Measurements from ENCODE around the gene AGAP2.

AGAP2 gene

DNA sequence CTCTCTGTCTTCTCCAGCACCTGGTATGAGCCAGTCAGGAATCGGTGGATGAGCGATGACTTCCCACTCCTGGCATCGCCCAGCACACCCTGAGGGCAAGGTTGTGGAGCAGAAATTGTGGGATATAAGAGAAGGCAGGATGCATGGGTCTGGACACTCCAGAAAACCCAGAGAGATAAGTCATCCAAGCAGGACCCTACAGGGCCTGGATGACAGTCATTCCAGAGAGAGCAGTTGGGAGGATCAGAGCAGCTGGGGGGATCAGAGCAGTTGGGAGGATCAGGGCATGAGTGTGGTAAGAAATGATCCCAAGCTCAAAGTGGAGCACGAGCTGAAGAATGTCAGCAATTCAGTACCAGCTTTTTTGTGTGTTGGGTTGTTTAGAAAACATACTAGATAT is 4.0 kb downstream of the AGAP2 start:
- no peaks in the 10 kb centered on the region for H3K36me3 ChIP-seq (ENCODE audit: control insufficient read depth, insufficient read depth, low read length)
- no peak overlapping the region for H3K4me3 ChIP-seq (ENCODE audit: extremely low read depth, insufficient read depth, low read length, poor library complexity, severe bottlenecking)
- H3K4me1 ChIP-seq (ENCODE audit: control insufficient read depth, insufficient read depth, low read length, poor library complexity, severe bottlenecking), result peaks cover 6% of the 10 kb centered on the region
- no peak overlapping the region for H3K27ac ChIP-seq (ENCODE audit: low read depth, low read length, severe bottlenecking)
- WGBS, 2 experiments (ENCODE audit: insufficient coverage in 2 of 2), result 78 to 83% methylated on average over 2 to 3 of the region's 4 CpGs
- no peaks in the 10 kb centered on the region for H3K9me3 ChIP-seq (ENCODE audit: control insufficient read depth, low read length)

DNA sequence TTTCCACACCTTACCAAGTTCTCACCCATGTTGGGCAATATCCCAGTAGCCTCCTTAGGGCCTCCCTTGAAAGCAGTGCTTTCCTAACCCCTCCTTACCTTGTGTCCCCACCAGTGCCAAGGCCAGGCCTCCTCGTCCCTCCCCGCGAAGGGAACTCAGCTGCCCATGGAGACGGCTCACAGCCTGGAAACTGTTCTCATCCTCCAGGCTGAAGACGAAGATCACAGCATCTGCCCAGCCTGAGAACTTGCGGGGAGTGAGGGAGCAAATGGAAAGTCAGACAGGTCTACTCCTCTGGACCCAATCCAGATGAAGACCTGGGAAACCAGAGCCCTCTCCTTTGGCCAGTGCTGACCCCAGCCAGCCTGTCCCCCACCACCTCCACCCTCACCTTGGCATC is 4.6 kb downstream of the AGAP2 start:
- H3K27ac ChIP-seq (ENCODE audit: low read depth, low read length, severe bottlenecking), result no peak overlapping the region
- H3K4me1 ChIP-seq (ENCODE audit: control insufficient read depth, insufficient read depth, low read length, poor library complexity, severe bottlenecking), result peaks cover 6% of the 10 kb centered on the region
- H3K9me3 ChIP-seq (ENCODE audit: control insufficient read depth, low read length), result no peaks in the 10 kb centered on the region
- no peaks in the 10 kb centered on the region for H3K36me3 ChIP-seq (ENCODE audit: control insufficient read depth, insufficient read depth, low read length)
- 73 to 85% methylated on average over 4 to 6 of the region's 6 CpGs for WGBS, 2 experiments (ENCODE audit: insufficient coverage in 2 of 2)
- no peak overlapping the region for H3K4me3 ChIP-seq (ENCODE audit: extremely low read depth, insufficient read depth, low read length, poor library complexity, severe bottlenecking)

DNA sequence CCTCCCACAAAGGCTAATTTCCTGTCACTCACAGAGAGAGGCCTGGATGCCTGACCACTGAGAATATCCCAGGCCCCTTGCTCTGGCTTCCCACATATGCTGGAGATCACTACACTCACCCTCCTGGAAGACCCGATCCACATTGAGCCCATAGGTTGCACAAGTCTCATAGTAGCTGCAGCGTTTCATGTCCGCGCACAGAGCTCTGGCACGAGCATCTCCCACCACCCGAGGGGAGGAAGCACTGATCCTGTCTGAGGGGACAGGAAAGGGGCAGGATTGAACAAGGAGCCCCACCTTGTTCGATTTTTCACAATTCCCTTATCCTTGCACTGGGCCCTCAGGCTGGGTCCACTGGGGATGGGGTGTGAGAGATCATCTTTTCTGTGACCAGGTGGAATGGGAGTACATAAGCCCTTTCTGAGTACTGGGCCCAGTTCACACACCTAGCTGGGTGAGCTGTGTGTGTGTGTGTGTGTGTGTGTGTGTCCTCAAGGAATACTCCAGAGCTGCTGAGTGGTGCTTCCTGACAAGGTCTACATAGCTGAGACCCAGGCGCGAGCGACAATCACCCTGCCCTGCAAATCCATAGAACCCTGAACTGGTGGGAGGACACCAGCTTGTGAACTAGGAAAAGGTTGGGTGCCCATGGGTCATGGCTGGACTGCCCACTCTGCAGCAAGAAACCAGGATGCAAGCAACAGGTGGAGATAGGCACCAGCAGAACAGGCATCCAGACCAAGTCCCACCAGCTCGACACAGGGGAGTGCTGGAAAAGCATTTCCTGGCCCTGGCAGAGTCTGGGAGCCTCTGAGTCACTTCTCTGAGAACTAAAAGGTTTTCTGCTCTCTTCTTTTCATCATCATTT is 5.6 kb downstream of the AGAP2 start:
- Histone ChIP-seq H3K4me3 (ENCODE audit: extremely low read depth, insufficient read depth, low read length, poor library complexity, severe bottlenecking) (no peak overlapping the region), H3K36me3 (ENCODE audit: control insufficient read depth, insufficient read depth, low read length) (no peaks in the 10 kb centered on the region), H3K27ac (ENCODE audit: low read depth, low read length, severe bottlenecking) (no peak overlapping the region), H3K9me3 (ENCODE audit: control insufficient read depth, low read length) (no peaks in the 10 kb centered on the region), H3K4me1 (ENCODE audit: control insufficient read depth, insufficient read depth, low read length, poor library complexity, severe bottlenecking) (peaks cover 6% of the 10 kb centered on the region)
- 79 to 86% methylated on average over 8 to 10 of the region's 11 CpGs for WGBS, 2 experiments (ENCODE audit: insufficient coverage in 2 of 2)

DNA sequence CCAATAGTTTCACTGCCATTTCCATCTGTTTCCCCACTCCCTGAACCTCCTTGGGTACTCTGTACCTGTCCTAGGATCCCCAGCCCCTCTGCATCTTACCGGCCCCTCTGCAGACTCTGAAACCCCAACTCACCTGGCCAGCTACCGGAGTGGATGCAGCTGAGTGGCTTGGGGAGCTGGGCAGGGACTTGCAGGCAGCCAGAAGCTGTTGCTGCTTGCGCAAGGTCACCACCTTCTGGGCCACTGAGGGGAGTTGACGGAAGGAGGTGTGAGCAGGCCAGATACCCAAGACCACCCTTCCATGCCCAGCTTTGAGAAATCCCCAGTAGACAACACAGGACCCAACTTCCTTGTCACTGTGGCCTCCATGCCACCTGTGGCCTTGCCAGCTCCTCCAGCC is 6.3 kb downstream of the AGAP2 start:
- no peaks in the 10 kb centered on the region for H3K36me3 ChIP-seq (ENCODE audit: control insufficient read depth, insufficient read depth, low read length)
- H3K27ac ChIP-seq (ENCODE audit: low read depth, low read length, severe bottlenecking), result no peak overlapping the region
- H3K4me3 ChIP-seq (ENCODE audit: extremely low read depth, insufficient read depth, low read length, poor library complexity, severe bottlenecking), result no peak overlapping the region
- 69 to 100% methylated on average over 1 to 3 of the region's 4 CpGs for WGBS, 2 experiments (ENCODE audit: insufficient coverage in 2 of 2)
- no peaks in the 10 kb centered on the region for H3K9me3 ChIP-seq (ENCODE audit: control insufficient read depth, low read length)
- H3K4me1 ChIP-seq (ENCODE audit: control insufficient read depth, insufficient read depth, low read length, poor library complexity, severe bottlenecking), result peaks cover 6% of the 10 kb centered on the region

DNA sequence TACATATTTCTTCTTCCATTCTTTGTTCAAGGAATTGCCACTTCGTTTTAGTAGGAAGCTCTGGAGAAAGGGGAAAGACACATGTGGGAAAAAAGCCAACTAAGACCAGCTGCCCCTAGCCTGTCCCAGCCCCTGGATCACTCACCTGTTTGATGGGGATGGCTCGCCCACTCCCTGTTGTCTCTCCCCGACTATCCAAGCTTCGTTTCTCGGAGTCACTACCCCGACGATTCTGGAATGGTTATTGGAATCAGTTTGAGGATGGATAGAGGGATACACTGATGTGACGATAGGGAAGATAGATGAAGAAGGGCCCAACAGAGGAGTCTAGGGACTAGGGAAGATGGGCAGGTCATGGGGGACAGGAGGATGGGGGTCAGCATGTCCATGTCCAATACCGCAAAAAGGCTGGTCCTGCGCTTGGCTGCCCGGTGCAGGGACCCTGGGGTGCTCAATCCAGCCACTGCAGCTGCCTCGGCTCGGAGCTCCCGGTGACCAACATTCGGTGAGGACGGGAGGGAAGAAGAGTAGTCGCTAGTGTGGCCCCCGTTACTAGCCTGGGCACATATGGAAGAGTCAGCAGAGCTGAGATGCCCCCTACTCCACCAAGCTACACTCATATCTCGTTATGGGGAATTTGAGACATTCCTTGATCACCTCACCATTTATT is 7.0 kb downstream of the AGAP2 start:
- H3K4me1 ChIP-seq (ENCODE audit: control insufficient read depth, insufficient read depth, low read length, poor library complexity, severe bottlenecking), result peaks cover 5% of the 10 kb centered on the region

DNA sequence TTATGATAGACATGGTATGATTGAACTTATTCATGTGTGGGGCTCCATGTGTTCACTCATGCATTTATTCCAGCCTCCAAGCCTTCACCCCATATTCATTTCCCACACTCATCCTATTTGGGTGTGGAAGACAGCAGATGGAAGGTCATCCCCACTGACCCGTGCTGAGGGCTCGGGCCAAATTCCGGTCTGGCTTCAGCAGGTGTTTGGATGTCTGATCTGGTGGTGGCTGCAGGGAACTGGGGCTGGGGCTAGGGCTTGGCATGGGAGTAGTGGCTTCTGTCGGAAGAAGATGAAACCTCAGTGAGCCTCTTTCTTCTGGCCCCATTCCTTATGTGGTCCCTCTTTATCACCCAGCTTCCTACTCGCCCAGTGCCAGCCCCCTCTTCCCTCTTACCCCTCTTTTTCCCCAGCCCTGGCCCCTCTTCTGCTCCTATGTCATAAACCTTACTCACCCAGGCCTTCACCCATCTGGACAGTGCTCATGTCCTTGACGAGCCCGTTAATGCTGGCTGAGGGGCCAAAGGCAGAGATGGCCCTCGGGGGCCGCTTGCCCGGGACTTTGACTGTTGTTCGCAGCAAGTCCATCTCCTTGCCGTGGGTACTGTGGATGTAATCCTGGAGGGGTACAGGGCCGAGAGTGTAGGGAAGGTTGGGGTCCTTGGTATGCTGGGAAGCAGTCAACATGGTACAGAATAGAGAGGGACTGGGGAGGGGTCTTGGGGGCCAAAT is 8.0 kb downstream of the AGAP2 start:
- H3K27ac ChIP-seq (ENCODE audit: low read depth, low read length, severe bottlenecking), result no peak overlapping the region
- H3K4me3 ChIP-seq (ENCODE audit: extremely low read depth, insufficient read depth, low read length, poor library complexity, severe bottlenecking), result no peak overlapping the region
- H3K36me3 ChIP-seq (ENCODE audit: control insufficient read depth, insufficient read depth, low read length), result no peaks in the 10 kb centered on the region
- no peaks in the 10 kb centered on the region for H3K4me1 ChIP-seq (ENCODE audit: control insufficient read depth, insufficient read depth, low read length, poor library complexity, severe bottlenecking)
- H3K9me3 ChIP-seq (ENCODE audit: control insufficient read depth, low read length), result no peaks in the 10 kb centered on the region
- 72 to 75% methylated on average over 9 to 10 of the region's 13 CpGs for WGBS, 2 experiments (ENCODE audit: insufficient coverage in 2 of 2)

More for the DNA sequence above, 7.0 kb downstream of the AGAP2 start:
- 79 to 81% methylated on average over 12 to 15 of the region's 19 CpGs for WGBS, 2 experiments (ENCODE audit: insufficient coverage in 2 of 2)
- Histone ChIP-seq H3K4me3 (ENCODE audit: extremely low read depth, insufficient read depth, low read length, poor library complexity, severe bottlenecking) (no peak overlapping the region), H3K27ac (ENCODE audit: low read depth, low read length, severe bottlenecking) (no peak overlapping the region), H3K9me3 (ENCODE audit: control insufficient read depth, low read length) (no peaks in the 10 kb centered on the region), H3K36me3 (ENCODE audit: control insufficient read depth, insufficient read depth, low read length) (no peaks in the 10 kb centered on the region)

DNA sequence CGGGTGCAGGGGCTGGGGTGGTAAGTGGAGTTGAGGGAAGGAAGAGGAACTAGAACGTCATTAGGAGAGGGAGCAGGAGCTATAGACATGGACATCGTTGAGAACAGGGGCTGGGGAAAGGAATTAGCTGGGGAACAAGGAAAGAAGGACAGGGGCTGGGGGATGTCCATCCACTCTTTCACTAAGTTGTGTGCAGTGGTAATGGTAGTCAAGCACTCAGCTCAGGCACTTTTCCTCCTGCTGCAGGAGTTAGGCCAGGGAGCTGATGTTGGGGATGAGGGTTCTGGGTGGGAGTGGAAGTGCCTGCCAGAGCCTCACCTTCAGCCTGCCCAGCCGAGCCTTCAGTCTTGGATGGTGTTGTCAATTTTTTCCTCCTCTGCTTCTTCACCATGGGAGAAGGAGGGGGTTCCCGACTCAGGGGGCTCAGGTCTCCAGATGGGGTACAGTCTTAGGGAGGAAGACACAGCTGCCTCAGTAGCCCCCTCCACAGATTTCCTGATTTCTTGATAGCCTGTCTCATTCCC is 9.2 kb downstream of the AGAP2 start:
- H3K36me3 ChIP-seq (ENCODE audit: control insufficient read depth, insufficient read depth, low read length), result no peaks in the 10 kb centered on the region
- WGBS, 2 experiments (ENCODE audit: insufficient coverage in 2 of 2), result 18 to 34% methylated on average over 2 to 3 of the region's 5 CpGs

DNA sequence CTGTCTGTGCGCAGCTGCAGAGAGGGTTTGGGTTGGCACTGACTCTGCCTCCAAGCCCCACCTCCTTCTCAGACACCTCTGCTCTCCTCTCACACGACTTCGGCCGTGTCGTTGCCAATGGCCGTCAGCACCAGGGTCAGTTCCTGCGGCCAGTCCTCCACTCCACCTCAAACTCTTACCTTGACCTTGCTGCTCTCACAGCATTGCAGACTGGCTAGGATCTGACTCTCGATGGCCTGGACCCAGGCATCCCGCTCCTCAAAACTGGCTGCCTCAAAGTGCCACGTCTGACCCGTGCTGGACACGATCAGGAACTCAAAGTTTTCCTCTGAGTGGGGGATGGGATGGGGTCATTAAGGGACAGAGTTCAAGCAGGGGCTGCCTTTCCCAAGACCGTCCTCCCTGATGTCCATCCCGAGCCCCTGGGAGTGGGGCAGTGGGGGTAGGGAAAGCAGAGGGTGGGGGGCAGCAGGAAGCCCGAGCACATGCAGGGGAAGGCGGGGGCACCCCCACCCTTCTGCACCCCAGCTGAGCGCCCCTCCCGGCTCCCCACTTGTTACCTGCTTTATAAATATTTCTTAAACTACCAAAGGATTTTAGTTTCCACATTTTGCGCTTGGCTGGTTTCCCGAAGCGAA is 10.7 kb downstream of the AGAP2 start:
- Histone ChIP-seq H3K36me3 (ENCODE audit: control insufficient read depth, insufficient read depth, low read length) (no peaks in the 10 kb centered on the region), H3K9me3 (ENCODE audit: control insufficient read depth, low read length) (no peaks in the 10 kb centered on the region), H3K4me1 (ENCODE audit: control insufficient read depth, insufficient read depth, low read length, poor library complexity, severe bottlenecking) (no peaks in the 10 kb centered on the region), H3K4me3 (ENCODE audit: extremely low read depth, insufficient read depth, low read length, poor library complexity, severe bottlenecking) (no peak overlapping the region), H3K27ac (ENCODE audit: low read depth, low read length, severe bottlenecking) (no peak overlapping the region)
- WGBS, 2 experiments (ENCODE audit: insufficient coverage in 2 of 2), result 27 to 32% methylated on average over 17 to 18 of the region's 21 CpGs

More for the DNA sequence above, 9.2 kb downstream of the AGAP2 start:
- H3K27ac ChIP-seq (ENCODE audit: low read depth, low read length, severe bottlenecking), result no peak overlapping the region
- H3K9me3 ChIP-seq (ENCODE audit: control insufficient read depth, low read length), result no peaks in the 10 kb centered on the region
- H3K4me1 ChIP-seq (ENCODE audit: control insufficient read depth, insufficient read depth, low read length, poor library complexity, severe bottlenecking), result no peaks in the 10 kb centered on the region
- no peak overlapping the region for H3K4me3 ChIP-seq (ENCODE audit: extremely low read depth, insufficient read depth, low read length, poor library complexity, severe bottlenecking)

DNA sequence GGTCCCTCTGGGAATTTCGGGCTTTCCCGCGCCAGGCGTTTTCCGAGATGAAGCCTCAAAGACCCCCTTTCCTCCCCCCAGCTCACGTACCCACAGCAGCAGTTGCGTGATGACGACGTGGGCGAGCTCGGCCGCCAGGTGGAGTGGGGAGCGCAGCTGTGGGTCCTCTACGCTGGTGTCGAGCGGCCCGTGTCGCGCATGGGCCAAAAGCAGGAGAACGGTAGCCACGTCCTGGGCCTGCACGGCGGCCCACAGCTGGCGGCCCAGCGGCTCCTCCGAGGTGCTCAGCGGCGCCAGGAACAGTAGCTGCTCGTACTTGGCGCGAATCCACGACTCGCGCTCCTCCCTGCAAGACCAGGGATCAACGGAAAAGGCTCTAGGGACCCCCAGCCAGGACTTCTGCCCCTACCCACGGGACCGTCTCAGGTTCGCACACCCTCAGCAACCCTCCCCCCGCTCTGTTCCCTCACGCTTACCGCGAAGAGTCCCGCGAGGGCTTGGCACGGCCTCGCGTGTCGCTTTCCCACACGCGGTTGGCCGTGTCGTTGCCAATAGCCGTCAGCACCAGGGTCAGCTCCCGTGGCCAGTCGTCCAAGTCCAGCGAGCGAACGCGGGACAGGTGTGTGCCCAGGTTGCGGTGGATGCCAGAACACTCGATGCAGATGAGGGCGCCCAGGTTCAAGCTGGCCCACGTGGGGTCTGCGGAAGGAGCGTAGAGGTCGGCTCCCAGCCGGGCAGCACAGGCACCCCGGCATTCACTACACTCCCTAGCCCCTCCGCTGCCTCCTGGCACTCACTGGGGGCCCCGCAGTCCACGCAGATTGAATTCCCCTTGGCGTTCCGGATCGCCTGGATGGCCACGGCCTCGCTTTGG is 11.4 kb downstream of the AGAP2 start:
- Histone ChIP-seq H3K27ac (ENCODE audit: low read depth, low read length, severe bottlenecking) (no peak overlapping the region), H3K36me3 (ENCODE audit: control insufficient read depth, insufficient read depth, low read length) (no peaks in the 10 kb centered on the region), H3K4me3 (ENCODE audit: extremely low read depth, insufficient read depth, low read length, poor library complexity, severe bottlenecking) (peak overlapping the region; percentile 46), H3K9me3 (ENCODE audit: control insufficient read depth, low read length) (no peaks in the 10 kb centered on the region), H3K4me1 (ENCODE audit: control insufficient read depth, insufficient read depth, low read length, poor library complexity, severe bottlenecking) (no peaks in the 10 kb centered on the region)
- 11 to 13% methylated on average over 60 to 71 of the region's 76 CpGs for WGBS, 2 experiments (ENCODE audit: insufficient coverage in 2 of 2)
